ENCODE results near the gene MEGF10.

Gene MEGF10

GRCh38 chr5:127399068-127399467, 108.5 kb downstream of the MEGF10 start:
- DNase-seq (ENCODE audit: low spot score), result no peak
- no peak overlapping the region for H3K4me3 ChIP-seq
- TF ChIP-seq CTCF (IDR thresholded peaks at IDR 0.05), result no peak
- no peak overlapping the region for H3K27ac ChIP-seq

DNA sequence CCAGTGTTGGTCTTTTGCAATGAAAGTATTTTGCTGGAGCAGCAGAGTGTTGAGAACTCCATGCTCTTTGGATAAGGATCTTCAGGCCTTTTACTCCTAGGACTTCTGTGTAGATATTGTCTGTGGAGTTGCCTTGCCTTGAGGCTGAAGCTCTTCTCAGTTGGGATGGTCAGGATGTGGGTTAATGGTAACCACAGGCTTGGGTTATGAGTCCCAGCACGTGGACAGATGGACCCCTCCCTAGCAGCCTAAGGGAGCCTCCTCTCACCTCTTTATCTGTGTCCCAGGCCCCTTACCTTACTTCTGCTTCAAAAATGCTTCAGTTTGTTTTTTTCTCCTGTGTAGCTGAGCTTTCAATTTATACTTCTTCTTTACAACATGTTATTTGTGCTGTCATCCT, 109.9 kb downstream of the MEGF10 start:
- no peak for TF ChIP-seq CTCF (IDR thresholded peaks at IDR 0.05)
- Histone ChIP-seq H3K4me3 (no peak overlapping the region), H3K27ac (no peak overlapping the region)
- DNase-seq (ENCODE audit: low spot score), result no peak

GRCh38 chr5:127400946-127401670, 110.5 kb downstream of the MEGF10 start:
- TF ChIP-seq CTCF (IDR thresholded peaks at IDR 0.05), result no peak
- Histone ChIP-seq H3K27ac (no peak overlapping the region), H3K4me3 (no peak overlapping the region)
- no peak for DNase-seq (ENCODE audit: low spot score)

DNA sequence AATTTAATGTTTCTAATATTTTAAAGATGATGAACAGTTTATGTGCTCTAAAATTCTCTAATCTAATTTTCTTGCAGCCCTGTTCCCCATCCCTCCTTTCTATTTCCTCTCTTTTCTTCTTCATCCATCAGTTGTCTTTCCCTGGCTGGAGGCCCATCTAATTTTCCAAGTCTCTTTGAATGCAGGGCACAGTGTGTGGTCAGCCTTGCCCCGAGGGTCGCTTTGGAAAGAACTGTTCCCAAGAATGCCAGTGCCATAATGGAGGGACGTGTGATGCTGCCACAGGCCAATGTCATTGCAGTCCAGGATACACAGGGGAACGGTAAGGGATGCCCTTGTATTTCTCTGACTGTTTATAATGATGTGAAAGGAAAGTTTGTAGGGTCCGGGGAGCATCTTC, 111.8 kb downstream of the MEGF10 start:
- Histone ChIP-seq H3K4me3 (no peak overlapping the region), H3K27ac (no peak overlapping the region)
- DNase-seq (ENCODE audit: low spot score), result no peak
- no peak for TF ChIP-seq CTCF (IDR thresholded peaks at IDR 0.05)

- H3K4me3 ChIP-seq, result no peak overlapping the region
- no peak overlapping the region for H3K27ac ChIP-seq
- no peak for TF ChIP-seq CTCF (IDR thresholded peaks at IDR 0.05)
- no peak for DNase-seq (ENCODE audit: low spot score)
Observed at GRCh38 chr5:127404190-127404589, 113.6 kb downstream of the MEGF10 start.

DNA sequence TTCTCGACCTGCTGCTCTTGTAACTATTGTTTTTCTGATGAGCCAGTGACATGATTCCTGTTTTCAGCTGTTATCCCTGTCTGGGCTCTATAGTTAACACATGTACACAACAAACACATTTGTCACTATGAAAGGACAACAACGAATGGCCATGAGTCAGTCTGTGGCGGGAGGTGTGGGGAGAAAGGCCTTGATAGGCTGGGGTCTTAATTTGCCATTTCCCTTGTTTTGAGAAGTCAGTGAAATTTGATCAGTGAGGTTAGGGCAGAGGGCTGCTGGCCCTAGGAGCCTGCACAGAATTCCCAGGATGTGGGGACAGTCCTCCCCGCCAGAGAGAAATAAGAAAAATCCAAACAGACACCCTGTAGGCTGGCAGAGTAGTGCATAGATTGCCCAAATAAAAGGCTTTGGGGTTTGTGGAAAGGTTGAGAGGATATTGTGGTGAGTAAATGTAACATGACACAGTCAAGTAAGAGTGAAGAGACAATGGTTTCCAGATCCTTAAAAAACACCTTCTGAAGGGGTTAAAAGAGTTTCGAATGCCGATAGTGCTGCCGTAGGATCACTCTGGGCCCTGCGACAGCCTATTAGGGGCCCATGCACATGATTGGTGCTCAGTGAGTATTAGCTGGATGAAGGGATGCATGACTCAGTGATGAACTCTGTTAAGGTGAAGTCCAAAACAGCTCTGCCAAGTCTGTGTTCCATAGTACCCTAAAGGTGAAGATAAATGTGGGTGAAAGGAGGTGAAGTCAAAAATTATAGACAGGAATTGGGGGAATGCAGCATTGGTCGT, 115.9 kb downstream of the MEGF10 start:
- TF ChIP-seq CTCF (IDR thresholded peaks at IDR 0.05), result no peak
- Histone ChIP-seq H3K4me3 (no peak overlapping the region), H3K27ac (no peak overlapping the region)
- DNase-seq (ENCODE audit: low spot score), result no peak
